NB4 (cell line): ENCODE results near the gene CENPL.
"Not testable (repeated sequence)": the region's sequence is repeated elsewhere in the genome, so short reads cannot be mapped to it uniquely, and the experiment has no call there.

Experiments
- DNase-seq: peaks from one replicate; pipeline ENCODE4 v3.0.0; 2010; ENCODE audit warnings: low read depth
- H3K4me3 ChIP-seq: one replicate; pipeline ENCODE4 v1.5.1; 2011; ENCODE audit warnings: mild to moderate bottlenecking, low read depth, low read length, moderate library complexity
- CTCF ChIP-seq: IDR thresholded peaks from one replicate; pipeline ENCODE4 v1.5.1; 2012; ENCODE audit warnings: low read depth, low read length
- MAX ChIP-seq: IDR thresholded peaks from 2 replicates; pipeline ENCODE4 v1.6.1; 2011; ENCODE audit warnings: low read depth, low read length
- MYC ChIP-seq: IDR thresholded peaks from 2 replicates; pipeline ENCODE4 v1.6.1; 2011; ENCODE audit warnings: low read depth, low read length
- POLR2A ChIP-seq: IDR thresholded peaks from 2 replicates; pipeline ENCODE4 v1.6.1; 2011; ENCODE audit warnings: mild to moderate bottlenecking; ENCODE audit not compliant: insufficient read length; ENCODE audit errors: extremely low read depth

Gene CENPL

GRCh38 chr1:173827611-173828010, 2.9 kb upstream of the CENPL start:
- no peak overlapping the region for H3K4me3 ChIP-seq

GRCh38 chr1:173823781-173824314, 835 bp downstream of the CENPL start:
- no peak for DNase-seq
- TF ChIP-seq MAX (no peak), POLR2A (peak; percentile 6)
- H3K4me3 ChIP-seq: peak overlapping the region; percentile 100

More at GRCh38 chr1:173827611-173828010, 2.9 kb upstream of the CENPL start:
- DNase-seq: no peak
- TF ChIP-seq CTCF: no peak
- TF ChIP-seq POLR2A: no peak
- TF ChIP-seq MYC: no peak
- TF ChIP-seq MAX: no peak

DNA sequence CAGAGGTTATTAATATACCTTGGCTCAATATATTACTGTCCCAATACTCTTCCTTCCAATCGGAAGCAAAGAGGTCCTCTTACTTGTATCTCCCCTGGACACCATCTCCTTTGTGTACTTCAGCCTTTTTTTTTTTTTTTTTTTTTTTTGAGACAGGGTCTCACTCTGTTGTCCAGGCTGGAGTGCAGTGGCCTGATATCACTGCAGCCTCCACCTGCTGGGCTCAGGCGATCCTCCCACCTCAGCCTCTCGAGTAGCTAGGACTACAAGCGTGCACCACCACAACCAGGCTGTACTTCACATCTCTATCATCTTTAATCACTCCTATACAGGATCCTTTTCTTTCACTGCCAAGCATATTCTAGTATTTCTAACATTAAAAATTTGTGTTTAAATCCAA, 3.0 kb downstream of the CENPL start:
- peak overlapping the region; percentile 100 for H3K4me3 ChIP-seq
- TF ChIP-seq MAX: no peak
- TF ChIP-seq CTCF: no peak
- TF ChIP-seq POLR2A: no peak
- TF ChIP-seq MYC: no peak
- no peak for DNase-seq

- TF ChIP-seq POLR2A: no peak
- TF ChIP-seq CTCF: no peak
- no peak for TF ChIP-seq MYC
- TF ChIP-seq MAX: no peak
- H3K4me3 ChIP-seq: no peak overlapping the region
- DNase-seq: no peak
Measured at GRCh38 chr1:173818459-173818858, 6.2 kb downstream of the CENPL start.

DNA sequence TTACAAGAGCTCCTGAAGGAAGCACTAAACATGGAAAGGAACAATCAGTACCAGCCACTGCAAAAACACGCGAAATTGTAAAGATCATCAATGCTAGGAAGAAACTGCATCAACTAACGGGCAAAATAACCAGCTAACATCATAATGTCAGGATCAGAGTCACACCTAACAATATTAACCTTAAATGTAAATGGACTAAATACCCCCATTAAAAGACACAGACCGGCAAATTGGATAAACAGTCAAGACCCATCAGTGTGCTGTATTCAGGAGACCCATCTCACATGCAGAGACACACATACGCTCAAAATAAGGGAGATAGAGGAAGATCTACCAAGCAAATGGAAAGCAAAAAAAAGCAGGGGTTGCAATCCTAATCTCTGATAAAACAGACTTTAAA, 11.0 kb downstream of the CENPL start:
- not testable (repeated sequence) for DNase-seq, H3K4me3 ChIP-seq

- no peak overlapping the region for H3K4me3 ChIP-seq
- no peak for TF ChIP-seq CTCF
- TF ChIP-seq POLR2A: no peak
- no peak for TF ChIP-seq MYC
- TF ChIP-seq MAX: no peak
- DNase-seq: no peak
Measured at GRCh38 chr1:173802961-173803360, 21.7 kb downstream of the CENPL start.

GRCh38 chr1:173799995-173800394, 24.7 kb downstream of the CENPL start:
- DNase-seq: not testable (repeated sequence)

More at GRCh38 chr1:173799995-173800394, 24.7 kb downstream of the CENPL start:
- not testable (repeated sequence) for H3K4me3 ChIP-seq
